Vagina (tissue), 2 donors: ENCODE results near the gene DEPP1.

Experiments used
- CTCF ChIP-seq, 3 experiments: fragments of 450-650 bp in 2 of 3; fragments of 200-600 bp in 1 of 3; sonication (generic) in 1 of 3; IDR thresholded peaks; one replicate each; pipeline ENCODE4 v1.5.1; 2017 to 2019; ENCODE audit warnings: antibody characterized with exemption in 3 of 3, mild to moderate bottlenecking in 2 of 3, moderate library complexity in 2 of 3
- POLR2AphosphoS5 ChIP-seq, 2 donors: sonication (generic); formaldehyde crosslinking; IDR thresholded peaks; one replicate each; pipeline ENCODE4 v1.9.0; 2017; ENCODE audit warnings: antibody characterized with exemption in 2 of 2, mild to moderate bottlenecking in 2 of 2, low read depth in 1 of 2; ENCODE audit not compliant: insufficient read depth in 1 of 2

GRCh38 chr10:44980309-44981171 lies 1.9 kb upstream of the DEPP1 start:
- TF ChIP-seq POLR2AphosphoS5 (IDR thresholded peaks at IDR 0.05; ENCODE audit: insufficient read depth in 1 of 2, low read depth in 1 of 2) (no peak), CTCF (IDR thresholded peaks at IDR 0.05) (no peak)
